LNCAP (cell line): ENCODE results near the gene C12orf76.

ENCODE experiments used
- CTCF ChIP-seq: fragments of 450-650 bp; IDR thresholded peaks from 2 replicates; pipeline ENCODE4 v1.5.1; 2017; ENCODE audit warnings: mild to moderate bottlenecking

C12orf76 gene

DNA sequence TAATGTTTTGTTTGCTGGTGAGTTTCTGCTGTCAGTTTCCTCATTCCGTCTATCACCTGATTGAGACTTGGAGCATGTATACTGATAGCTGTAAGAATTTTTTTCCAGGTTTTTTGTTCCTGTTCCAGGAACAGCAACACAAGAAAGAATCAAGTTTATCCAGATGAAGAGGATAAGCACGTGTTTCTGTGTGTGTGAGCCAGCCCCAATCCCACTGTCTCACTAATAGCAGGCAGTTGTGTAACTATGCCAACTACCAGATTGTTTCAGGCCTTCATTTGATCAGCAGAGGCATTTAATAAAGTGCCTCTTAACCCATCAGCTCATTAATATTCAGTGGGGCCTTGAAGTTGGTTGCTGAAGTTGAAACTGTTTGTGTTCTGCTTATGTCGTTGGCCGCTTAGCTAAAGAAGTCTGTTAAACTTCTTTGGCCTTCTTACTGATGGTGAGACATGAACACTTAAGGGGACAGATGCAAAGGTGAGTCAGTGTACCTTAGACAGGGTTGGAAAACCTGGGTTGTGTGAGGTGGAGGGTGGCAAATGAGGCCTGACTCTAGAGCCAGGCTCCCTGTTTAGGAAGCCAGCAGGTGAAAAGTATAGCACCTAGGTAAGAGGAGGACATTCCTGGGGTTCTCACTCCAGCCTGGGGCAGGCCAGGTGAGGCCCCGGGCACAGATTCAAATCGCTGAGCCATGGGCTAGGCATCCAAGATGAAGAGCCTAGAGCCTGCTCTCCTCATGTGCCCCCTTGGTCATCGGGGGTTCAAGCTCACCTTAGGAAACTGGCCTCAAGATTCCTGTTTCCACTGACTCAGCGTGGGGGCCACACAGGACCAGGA lies 45.4 kb downstream of the C12orf76 start:
- TF ChIP-seq CTCF = no peak

DNA sequence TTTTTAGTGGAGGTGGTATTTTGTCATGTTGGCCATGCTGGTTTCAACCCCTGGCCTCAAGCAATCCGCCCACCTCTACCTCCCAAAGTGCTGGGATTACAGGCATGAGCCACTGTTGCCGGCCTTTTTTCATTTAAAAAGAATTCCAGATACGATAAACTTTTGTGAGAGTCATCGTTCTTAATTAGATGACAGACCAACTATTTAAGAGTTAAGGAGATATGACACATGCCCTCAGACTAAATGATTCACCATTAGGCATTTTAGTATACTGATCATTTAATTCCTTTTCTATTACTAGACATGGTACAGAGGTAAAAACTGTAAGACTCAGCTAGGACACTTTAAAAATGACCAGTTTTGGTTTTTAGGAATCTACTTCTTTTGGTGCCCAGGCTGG lies 46.7 kb downstream of the C12orf76 start:
- TF ChIP-seq CTCF = no peak

DNA sequence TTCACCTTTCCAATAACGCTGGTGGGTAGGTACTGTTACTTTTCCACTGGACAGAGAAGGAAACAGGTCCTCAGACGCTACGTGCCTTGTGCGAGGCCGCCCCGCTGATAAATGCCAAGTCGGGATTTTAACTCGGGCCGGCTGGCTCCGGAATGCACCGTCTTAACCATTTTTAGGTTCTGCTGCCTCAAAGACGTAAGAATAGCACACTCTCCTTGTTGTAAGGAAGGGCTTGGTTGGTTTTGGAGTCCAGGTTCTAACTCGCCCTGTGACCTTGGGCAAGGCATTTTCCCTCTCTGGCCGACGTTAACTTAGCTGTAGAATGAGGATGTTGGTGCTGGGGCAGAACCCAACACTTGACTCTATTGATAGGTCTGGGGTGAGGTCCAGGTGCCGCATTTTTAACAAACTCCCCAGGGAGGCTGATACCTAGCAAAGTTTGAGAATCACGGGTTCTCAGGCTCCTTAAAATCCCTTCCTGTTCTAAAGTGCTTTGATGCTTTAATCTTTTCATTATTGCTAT lies 48.3 kb downstream of the C12orf76 start:
- no peak for TF ChIP-seq CTCF

GRCh38 chr12:109999649-109999971 lies 48.7 kb downstream of the C12orf76 start:
- TF ChIP-seq CTCF = no peak

DNA sequence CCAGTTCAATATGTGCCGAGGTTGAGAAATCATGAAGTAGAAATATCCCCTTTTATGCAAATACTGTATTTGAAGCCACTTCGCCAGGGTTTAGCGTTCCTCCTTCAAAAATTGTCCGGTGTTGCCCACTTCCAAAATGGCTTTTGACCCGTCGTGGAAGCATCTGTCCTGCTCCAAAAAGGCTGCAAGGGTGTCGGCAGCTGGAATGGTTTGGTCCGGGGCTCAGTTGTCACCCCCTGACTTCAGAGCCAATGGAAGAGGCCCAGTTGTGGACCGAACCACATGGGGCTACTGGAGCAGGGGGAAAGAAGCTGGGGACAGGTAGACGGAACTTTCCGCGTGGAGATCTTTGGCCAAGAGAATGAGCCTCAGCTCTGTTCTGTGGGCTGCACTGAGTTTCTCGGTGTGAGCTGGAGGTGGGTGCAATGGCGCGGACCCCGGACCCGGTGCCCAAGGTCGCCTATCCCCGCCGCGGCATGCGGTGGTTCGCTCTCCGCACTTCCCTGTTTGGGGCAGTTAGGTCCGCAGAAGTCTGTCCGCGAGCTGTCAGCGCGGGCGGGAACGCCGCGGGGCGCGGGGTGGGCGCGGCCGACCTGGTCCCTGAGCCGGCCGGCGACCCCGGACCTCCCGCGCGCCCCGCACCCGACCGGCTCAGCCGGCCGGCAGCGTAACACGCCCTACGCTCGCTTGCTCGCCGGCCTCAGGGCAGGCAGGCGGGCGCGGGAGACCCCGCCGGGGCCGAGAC lies 49.2 kb downstream of the C12orf76 start, which contains the start of gene ANKRD13A:
TSS of gene ANKRD13A (plus strand) at position 527 of the 745 bp plus-strand sequence. CDS start 259 bp downstream, outside the sequence.
- TF ChIP-seq CTCF = no peak

DNA sequence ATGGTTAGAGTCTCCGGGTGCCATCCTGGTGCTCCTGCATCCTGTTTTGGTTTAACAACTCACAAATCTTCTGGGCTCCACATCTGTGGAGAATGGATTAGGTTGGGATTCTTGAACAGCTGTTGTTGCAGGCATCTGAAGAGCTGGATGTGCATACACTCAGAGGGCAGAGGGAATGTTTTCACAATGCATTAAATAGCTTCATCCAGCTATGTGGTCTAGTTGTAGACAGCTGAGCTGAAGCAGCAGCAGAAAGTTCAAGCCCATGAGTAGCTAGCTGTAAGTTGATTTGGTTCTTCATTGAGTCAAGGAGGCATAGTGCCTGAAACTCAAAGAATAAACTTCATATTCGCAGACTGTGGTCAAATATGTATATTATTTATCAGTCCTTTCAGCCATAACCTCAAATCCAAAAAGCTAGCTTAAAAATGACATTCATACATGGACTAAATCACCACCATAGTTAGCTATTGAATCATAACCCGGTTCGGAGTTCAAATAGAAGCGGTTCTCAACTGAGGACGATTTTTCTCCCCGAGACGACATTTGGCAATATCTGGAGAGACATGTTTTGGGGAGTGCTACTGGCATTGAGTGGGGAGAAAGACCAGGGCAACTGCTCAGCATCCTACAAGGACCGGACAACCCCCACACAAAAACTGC lies 50.0 kb downstream of the C12orf76 start:
- no peak for TF ChIP-seq CTCF

GRCh38 chr12:109997393-109997792 lies 50.9 kb downstream of the C12orf76 start:
- TF ChIP-seq CTCF = no peak
